Loucy (cell line): ENCODE measurements around the gene TNFSF8.

Experiments
- H2AFZ ChIP-seq: fragments of 200-600 bp; sonication (generic); 2 replicates; pipeline ENCODE4 v1.6.0; 2016; ENCODE audit warnings: antibody characterized with exemption, mild to moderate bottlenecking, low read length, moderate library complexity
- H3F3A ChIP-seq: fragments of 200-600 bp; 2 replicates; pipeline ENCODE4 v1.6.0; 2016; ENCODE audit warnings: antibody characterized with exemption, low read depth, mild to moderate bottlenecking
- H3K27me3 ChIP-seq: fragments of 200-600 bp; sonication (generic); 2 replicates; pipeline ENCODE4 v1.6.1; 2014; ENCODE audit warnings: low read length, mild to moderate bottlenecking; ENCODE audit not compliant: insufficient read depth, poor library complexity, severe bottlenecking
- H3K36me3 ChIP-seq: fragments of 200-600 bp; sonication (generic); 2 replicates; pipeline ENCODE4 v1.6.1; 2016; ENCODE audit warnings: low read length; ENCODE audit not compliant: insufficient read depth
- H3K4me1 ChIP-seq: fragments of 200-600 bp; sonication (generic); 2 replicates; pipeline ENCODE4 v1.5.1; 2014; ENCODE audit warnings: low read length, mild to moderate bottlenecking; ENCODE audit not compliant: insufficient read depth, poor library complexity, severe bottlenecking
- H3K4me2 ChIP-seq: fragments of 200-600 bp; sonication (generic); 2 replicates; pipeline ENCODE4 v1.6.0; 2014; ENCODE audit warnings: antibody characterized with exemption, low read length, low read depth, mild to moderate bottlenecking; ENCODE audit not compliant: poor library complexity, severe bottlenecking
- H3K4me3 ChIP-seq: fragments of 200-600 bp; sonication (generic); 2 replicates; pipeline ENCODE4 v1.5.1; 2014; ENCODE audit warnings: low read length, mild to moderate bottlenecking, mixed read lengths; ENCODE audit not compliant: poor library complexity, severe bottlenecking
- H3K79me2 ChIP-seq: fragments of 200-600 bp; sonication (generic); 2 replicates; pipeline ENCODE4 v1.6.1; 2014; ENCODE audit warnings: low read length; ENCODE audit not compliant: insufficient read depth
- H3K9ac ChIP-seq: fragments of 200-600 bp; sonication (generic); 2 replicates; pipeline ENCODE4 v1.6.0; 2014; ENCODE audit warnings: mild to moderate bottlenecking, low read depth, low read length, moderate library complexity; ENCODE audit not compliant: poor library complexity, severe bottlenecking
- H3K9me2 ChIP-seq: fragments of 200-600 bp; sonication (generic); replicated peaks from 2 replicates; pipeline ENCODE4 v1.6.1; 2016; ENCODE audit warnings: low read depth, low read length, mixed read lengths
- H3K9me3 ChIP-seq: fragments of 200-600 bp; sonication (generic); 2 replicates; pipeline ENCODE4 v1.6.1; 2014; ENCODE audit warnings: mild to moderate bottlenecking, antibody characterized with exemption, low read length, low read depth; ENCODE audit not compliant: insufficient read depth
- H4K20me1 ChIP-seq: fragments of 200-600 bp; sonication (generic); 2 replicates; pipeline ENCODE4 v1.6.0; 2014; ENCODE audit warnings: antibody characterized with exemption, low read length, mild to moderate bottlenecking; ENCODE audit not compliant: insufficient read depth, poor library complexity, severe bottlenecking
- EZH2phosphoT487 ChIP-seq: fragments of 200-600 bp; IDR thresholded peaks from 2 replicates; pipeline ENCODE4 v1.6.1; 2018; ENCODE audit warnings: antibody characterized with exemption, mild to moderate bottlenecking, moderate library complexity, borderline replicate concordance
- TF ChIP-seq, protein P1 (sequence below): fragments of 200-600 bp; sonication (generic); conservative IDR thresholded peaks from 2 replicates; pipeline ENCODE4 v1.5.1; 2014; ENCODE audit warnings: mild to moderate bottlenecking, antibody characterized with exemption, low read length

TNFSF8 gene

DNA sequence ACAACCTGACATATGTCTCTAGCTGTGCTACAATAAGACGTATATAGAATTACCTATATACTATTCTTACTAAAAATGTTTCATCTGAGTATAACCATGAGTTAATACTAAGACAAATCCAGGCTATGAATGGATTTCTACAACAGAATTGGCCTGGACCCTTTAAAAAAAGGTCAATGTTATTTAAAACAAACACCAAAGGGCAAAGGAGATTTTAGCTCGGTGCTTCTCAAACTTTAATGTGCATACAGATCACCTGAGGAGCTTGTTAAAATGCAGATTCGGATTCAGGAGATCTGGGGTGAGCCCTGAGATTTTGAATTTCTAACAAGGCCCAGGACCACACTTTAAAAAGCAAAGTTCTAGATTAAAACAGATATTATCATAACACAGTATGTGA lies 6.5 kb downstream of the TNFSF8 start:
- H3K4me3 ChIP-seq = no peak overlapping the region
- H3K27me3 ChIP-seq = no peaks in the 10 kb centered on the region
- no peaks in the 10 kb centered on the region for H3K4me1 ChIP-seq
- H2AFZ ChIP-seq = no peak overlapping the region
- H3K4me2 ChIP-seq = no peak overlapping the region
- no peak overlapping the region for H3K9ac ChIP-seq
- TF ChIP-seq EZH2phosphoT487 = no peak
- TF ChIP-seq, protein P1, sequence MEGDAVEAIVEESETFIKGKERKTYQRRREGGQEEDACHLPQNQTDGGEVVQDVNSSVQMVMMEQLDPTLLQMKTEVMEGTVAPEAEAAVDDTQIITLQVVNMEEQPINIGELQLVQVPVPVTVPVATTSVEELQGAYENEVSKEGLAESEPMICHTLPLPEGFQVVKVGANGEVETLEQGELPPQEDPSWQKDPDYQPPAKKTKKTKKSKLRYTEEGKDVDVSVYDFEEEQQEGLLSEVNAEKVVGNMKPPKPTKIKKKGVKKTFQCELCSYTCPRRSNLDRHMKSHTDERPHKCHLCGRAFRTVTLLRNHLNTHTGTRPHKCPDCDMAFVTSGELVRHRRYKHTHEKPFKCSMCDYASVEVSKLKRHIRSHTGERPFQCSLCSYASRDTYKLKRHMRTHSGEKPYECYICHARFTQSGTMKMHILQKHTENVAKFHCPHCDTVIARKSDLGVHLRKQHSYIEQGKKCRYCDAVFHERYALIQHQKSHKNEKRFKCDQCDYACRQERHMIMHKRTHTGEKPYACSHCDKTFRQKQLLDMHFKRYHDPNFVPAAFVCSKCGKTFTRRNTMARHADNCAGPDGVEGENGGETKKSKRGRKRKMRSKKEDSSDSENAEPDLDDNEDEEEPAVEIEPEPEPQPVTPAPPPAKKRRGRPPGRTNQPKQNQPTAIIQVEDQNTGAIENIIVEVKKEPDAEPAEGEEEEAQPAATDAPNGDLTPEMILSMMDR = no peak
- H3K9me3 ChIP-seq = no peaks in the 10 kb centered on the region
- H3K79me2 ChIP-seq = no peaks in the 10 kb centered on the region
- H3F3A ChIP-seq = no peaks in the 10 kb centered on the region
- no peaks in the 10 kb centered on the region for H3K36me3 ChIP-seq
- H4K20me1 ChIP-seq = no peaks in the 10 kb centered on the region
- no peaks in the 10 kb centered on the region for H3K9me2 ChIP-seq

DNA sequence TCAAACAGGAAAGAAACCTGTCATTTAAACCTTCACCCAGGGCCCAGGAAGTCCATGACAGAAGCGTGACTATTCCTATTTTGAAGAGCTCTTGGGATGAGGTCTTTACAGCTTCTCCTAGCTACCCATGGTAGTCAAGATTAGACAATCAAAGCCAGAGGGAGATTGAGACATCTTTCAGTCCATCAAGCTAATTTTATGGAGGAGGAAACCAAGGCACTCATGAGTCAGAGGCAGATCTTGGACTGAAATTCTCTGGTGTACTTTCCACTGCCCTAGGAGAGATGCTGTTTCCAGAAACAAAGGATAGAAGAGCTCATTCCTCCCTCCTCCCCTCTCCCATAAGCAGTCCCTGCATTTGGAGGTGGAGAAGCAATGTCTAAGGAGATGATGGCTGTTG lies 9.2 kb downstream of the TNFSF8 start:
- Histone ChIP-seq H2AFZ (no peak overlapping the region), H3F3A (no peaks in the 10 kb centered on the region), H4K20me1 (no peaks in the 10 kb centered on the region), H3K9ac (no peak overlapping the region), H3K27me3 (no peaks in the 10 kb centered on the region), H3K9me2 (no peaks in the 10 kb centered on the region), H3K4me2 (no peak overlapping the region), H3K4me3 (no peak overlapping the region), H3K9me3 (no peaks in the 10 kb centered on the region), H3K79me2 (no peaks in the 10 kb centered on the region), H3K4me1 (no peaks in the 10 kb centered on the region), H3K36me3 (no peaks in the 10 kb centered on the region)
- TF ChIP-seq EZH2phosphoT487 = no peak
- TF ChIP-seq, protein P1 = no peak

DNA sequence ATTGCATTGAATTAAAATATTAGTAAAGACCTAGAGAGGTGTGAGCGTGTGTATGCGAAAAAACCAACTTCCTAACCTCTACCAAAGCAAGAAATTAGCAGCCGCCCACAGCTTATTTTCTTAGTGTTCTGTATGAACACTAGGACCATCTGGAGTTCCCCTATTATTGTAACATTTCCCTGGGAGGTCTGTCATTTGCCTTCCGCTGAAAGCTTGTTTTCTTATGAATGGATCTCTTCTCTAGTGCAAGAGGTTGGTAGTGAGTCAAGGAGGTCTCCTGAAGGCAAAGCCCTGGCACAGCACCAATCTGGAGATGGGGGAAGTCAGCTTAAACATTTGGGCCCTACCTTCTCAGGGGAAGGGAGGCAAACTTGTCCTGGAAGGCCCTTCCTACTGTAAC lies 10.8 kb downstream of the TNFSF8 start:
- H3F3A ChIP-seq = no peaks in the 10 kb centered on the region
- H3K9me2 ChIP-seq = no peaks in the 10 kb centered on the region
- H2AFZ ChIP-seq = no peak overlapping the region
- no peaks in the 10 kb centered on the region for H3K9me3 ChIP-seq
- no peak overlapping the region for H3K9ac ChIP-seq
- H3K4me1 ChIP-seq = no peaks in the 10 kb centered on the region
- no peak overlapping the region for H3K4me2 ChIP-seq
- H3K36me3 ChIP-seq = no peaks in the 10 kb centered on the region
- no peaks in the 10 kb centered on the region for H3K27me3 ChIP-seq
- H3K4me3 ChIP-seq = no peak overlapping the region
- H3K79me2 ChIP-seq = no peaks in the 10 kb centered on the region
- no peaks in the 10 kb centered on the region for H4K20me1 ChIP-seq
- TF ChIP-seq, protein P1 = no peak
- no peak for TF ChIP-seq EZH2phosphoT487
